SK-N-DZ (cell line): ENCODE measurements around the gene GSN.

ENCODE experiments used
- DNase-seq: peaks from one replicate; pipeline ENCODE4 v3.0.0-alpha.2; 2015; ENCODE audit warnings: low spot score

The GSN gene

DNA sequence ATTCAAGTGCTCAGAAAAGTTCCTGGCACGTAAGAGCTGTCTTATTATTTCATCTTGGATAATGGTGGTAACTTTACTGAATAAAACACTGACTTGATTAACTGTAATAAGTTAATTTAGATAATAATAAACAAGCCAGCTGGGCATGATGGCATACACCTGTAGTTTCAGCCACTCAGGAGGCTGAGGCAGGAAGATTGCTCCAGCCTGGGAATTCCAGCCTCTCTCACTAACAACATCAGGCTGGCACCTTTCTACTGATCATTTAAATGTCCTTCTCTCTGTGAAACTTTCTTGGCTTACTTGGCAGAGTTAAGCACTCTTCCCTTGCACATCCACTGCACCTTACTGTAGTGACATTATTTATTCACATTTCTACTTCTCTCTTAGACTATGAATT is 82.1 kb downstream of the GSN start:
- DNase-seq: no peak

- no peak for DNase-seq
These were observed 83.1 kb downstream of the GSN start for GRCh38 chr9:121350993-121351561.

GRCh38 chr9:121353241-121354061 is 85.5 kb downstream of the GSN start:
- no peak for DNase-seq

DNA sequence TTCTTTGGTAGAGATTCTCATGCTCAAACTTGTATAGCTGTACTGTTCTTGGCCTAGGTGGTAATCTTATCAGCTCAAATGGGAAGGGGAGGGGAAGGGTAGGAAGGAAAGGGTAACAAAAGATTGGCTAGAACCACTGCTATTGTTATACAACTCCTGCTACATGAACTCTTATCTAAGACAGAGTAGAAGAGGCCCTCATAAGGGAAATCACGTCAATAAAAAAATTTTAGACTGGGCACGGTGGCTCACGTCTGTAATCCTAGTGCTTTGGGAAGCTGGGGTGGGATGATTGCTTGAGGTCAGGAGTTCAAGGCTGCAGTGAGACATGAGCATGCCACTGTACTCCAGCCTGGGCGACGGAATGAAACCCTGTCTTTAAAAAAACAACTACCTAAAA is 86.2 kb downstream of the GSN start:
- DNase-seq: no peak

DNA sequence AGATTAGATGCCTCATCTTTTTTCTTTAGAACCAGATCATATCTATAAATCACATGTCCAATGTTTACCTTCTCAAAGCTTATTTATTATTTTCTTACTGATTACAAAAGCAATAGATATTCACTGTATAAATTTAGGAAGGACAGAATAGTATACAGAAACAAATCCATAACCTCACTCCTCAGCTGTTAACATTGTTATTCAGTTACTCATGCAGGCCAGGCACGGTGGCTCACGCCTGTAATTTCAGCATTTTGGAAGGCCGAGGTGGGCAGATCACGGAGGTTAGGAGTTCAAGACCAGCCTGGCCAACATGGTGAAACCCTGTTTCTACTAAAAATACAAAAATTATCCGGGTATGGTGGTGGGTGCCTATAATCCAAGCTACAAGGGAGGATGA is 86.8 kb downstream of the GSN start:
- DNase-seq: no peak

DNA sequence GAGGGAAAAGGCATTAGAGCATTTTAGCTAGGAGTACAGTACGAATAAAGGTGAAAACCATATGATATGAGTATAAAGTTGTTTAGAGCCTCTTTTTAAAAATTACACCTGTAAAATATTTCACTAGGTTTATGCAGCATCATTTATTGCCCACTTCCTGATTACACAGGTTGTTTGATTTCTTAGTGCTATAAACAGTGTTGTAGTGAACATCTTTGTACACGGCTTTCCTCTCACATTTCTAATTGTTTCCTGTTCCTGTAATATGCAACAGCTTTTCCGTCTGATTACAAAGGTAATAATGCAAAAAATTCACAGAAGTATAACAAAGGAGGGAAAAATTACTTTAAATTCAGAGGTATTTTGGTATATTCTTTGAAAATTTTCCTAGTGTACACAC is 89.0 kb downstream of the GSN start:
- DNase-seq: no peak

DNA sequence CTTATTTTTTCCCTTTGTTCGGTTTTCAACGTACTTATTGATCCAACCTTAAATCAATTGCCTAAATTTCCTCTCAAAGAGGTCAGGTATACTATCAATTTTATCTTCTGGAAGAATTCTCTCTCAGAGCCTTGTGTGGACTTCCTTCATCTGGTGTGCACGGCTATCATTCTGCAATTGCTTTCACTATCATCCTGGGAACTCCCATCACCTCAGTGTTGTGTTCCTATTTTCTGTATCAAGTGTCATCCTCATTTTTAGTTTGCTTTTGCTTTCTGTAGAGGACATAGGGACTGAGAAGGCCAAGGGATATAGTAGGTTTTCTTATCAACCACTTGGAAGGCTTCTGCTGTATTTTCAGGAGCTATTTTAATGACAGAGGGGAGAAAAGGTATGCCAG is 90.8 kb downstream of the GSN start:
- DNase-seq: no peak

DNA sequence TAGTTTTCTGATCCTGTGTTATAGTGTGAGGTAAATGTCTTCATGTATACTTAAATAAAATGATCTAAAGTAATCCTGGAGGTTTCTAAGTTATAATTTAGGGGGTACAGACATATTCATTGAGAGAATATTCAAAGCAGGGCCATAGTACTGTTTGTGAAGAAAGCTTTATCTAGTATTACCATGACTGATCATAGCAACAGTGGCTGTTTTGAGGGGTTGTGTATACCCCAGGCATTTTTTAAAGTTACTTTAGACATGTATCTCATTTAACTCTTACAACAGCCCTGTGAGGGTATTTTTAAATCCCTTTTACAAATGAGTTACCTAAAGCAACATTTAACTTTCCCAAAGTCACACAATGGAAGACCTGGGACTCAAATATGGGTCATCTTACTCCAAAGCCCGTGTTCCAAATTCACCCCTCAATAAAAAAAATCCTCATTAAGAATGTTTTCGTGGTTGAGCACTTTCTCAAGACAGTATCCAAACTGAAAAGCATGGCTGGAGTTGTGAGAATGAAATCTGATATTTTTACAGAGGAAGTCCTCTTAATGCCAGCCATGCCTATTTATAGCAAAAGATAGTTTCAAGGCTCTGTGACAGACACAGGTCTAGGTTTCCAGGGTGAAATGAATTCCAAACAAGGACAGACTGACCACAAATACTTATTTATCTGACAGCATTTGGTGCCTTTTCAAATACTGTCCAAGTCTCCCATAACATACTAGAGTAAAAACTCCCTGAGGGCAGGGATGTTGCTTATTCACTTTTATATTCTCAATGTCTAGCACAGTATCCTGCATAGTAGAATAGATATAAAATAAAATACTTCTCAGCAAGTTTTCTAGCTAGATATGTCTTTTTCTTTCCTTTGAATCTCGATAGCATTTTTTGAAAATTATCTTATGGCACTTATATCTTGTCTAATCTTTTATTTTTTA is 91.7 kb downstream of the GSN start:
- no peak for DNase-seq

DNA sequence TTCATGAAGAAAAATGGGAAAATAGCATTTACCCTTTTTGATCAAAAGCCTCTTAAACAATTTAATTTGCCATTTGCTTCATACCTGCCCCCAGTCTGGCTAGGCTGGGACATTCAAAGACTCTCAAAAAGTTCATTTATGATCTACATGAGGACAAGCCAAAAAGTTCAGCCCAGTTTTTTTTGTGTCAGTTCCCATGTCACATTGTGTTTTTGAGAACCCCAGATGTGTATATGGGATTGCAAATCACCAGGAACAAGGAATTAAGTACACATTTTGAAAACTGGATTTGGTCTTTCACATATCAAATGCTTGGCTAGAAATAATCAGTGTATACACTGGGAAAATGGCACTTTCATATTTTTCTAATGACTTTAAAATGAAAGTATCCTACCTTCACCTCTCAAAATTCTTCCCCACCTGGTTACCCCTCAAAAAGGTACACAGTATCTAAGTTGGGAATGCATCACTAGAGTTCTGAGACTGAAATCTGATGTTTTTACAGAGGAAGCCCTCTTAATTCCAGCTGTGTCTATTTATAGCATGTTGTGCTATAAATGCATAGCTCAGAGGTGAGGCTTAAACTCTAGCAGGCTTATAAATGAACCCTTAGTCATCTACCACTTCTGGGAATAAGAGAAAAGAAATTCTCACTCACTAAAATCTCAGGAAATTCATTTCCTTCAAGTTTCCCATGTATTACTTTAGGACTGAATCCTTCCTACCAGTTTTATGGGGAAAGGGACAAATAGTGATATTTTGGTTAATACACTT is 92.8 kb downstream of the GSN start:
- DNase-seq: no peak

DNA sequence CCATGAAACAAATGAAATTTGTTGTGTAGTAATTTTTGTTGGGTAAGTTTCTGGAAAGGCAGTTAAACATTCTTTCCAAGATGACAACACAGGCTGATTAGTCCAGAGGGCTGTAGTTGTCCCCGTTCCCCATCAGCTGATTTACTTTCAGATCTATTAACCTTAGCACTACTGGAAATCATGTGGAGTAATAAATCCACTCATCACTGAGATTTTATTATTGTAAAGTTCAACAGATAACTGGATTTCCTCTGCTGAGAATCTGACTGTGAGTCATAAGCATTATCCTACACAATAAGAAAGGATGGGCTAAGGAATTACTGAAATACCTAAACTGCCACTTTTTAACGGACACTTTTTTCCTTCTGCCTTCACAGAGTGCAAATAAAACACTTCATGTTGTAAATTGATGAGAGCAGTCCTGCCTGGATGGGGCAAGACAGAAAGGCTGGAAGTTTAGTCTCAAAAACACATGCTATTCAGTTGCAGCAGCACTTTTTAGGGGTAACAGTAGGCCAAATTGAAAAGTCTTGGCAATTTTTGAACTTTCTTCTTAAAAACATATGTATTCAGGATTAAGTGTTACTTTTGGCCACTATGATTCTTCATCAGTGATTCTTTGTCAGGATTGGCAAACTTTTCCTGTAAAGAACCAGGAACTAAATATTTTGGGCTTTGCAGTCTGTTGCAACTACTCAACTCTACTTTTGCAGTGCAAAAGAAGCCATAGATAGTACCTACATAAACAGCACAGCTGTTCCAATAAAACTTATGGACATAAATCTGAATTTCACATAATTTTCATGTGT is 95.1 kb downstream of the GSN start:
- no peak for DNase-seq

DNA sequence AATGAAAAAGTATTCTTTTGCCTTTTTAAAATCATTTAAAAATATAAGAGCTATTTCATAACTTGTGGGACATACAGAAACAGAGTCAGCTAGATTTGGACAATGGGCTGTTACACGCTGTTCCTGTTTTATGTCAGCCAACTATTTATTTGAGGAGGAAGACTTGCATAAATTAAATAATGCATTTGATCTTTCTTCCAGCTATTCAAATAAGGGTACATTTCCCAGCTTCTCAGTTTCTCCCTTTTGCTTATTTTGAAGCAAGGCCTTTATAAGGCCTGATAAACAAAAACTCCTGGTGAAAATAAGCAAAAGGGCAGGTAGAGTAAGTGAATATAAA is 95.6 kb downstream of the GSN start:
- DNase-seq: no peak

GRCh38 chr9:121364077-121364476 is 96.1 kb downstream of the GSN start:
- DNase-seq: no peak

DNA sequence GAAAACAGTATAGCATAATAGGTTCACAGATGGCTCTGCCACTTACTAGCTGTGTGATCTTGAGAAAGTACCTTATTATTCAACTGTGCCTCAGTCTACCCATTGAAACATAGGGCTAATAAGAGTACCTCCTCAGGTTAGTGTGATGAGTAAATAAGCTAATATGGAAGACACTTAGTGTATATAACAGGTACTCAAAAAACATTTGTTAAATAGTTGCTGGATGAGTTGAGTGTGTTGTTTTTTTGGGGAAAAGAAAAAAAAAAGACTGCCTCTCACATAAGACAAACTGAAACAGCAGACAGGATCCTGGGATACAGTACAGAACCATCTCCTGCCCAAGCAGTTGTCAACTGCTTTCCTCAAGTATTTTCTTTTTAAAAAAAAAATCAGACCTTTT is 96.9 kb downstream of the GSN start:
- no peak for DNase-seq

DNA sequence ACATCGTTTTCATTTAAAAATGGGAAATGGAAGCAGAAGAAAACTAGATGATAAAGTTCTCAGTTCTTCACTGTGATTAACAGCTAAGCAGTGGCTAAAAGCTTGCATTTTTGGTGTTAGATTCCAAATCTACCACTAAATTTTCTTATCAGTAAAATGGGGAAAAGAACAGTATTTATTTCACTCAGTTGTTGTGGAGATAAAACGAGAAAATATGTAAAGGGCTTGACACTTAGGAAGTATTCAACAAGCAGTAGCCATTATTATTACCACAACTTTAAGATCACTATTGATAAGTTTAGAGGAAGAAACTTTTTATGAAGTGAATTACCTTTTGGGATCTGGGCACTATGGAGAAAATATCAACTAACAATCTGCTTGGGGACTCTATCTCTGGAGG is 97.6 kb downstream of the GSN start:
- no peak for DNase-seq

DNA sequence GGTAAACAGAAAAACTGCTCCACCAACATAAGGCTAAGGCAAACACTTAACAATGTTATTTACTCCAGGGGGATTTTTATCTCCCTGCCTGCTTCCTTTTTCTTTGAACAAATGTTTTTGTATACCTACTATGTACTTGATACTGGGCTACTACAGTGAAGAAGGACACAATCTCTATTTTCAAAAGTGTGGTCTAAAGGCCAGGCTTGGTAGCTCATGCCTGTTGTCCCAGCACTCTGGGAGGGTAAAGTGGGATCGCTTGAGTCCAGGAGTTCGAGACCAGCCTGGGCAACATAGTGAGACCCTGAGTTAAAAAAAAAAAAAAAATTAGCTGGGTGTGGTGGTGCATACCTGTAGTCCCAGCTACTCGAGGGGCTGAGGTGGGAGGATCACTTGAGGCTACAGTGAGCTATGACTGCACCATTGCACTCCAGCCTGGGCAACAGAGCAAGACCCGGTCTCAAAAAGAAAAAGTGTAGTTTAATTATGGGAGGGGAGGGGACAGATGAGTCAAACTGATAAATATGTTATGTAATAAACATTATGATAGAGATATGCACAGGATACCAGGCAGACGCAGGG is 98.7 kb downstream of the GSN start:
- DNase-seq: no peak

- no peak for DNase-seq
These were observed 99.6 kb downstream of the GSN start for GRCh38 chr9:121367306-121368137.

DNA sequence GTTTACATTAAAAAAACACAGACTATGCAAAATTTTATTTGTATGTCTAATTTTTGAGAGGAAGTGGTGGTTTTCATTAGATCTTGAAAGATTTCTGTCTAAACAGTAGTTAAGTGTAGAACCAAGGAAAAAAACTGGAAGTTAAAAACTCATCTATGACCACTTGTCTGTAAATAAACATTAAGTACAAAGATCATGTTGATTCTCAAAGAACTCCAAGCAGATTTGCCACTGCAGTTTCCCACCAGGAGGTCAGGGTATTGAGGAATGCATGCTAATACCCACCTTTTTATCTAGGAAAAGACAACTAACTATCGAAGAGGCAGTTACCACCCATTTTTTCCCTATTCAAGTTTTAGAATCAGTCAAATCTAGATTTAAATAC is 100.2 kb downstream of the GSN start:
- DNase-seq: no peak

DNA sequence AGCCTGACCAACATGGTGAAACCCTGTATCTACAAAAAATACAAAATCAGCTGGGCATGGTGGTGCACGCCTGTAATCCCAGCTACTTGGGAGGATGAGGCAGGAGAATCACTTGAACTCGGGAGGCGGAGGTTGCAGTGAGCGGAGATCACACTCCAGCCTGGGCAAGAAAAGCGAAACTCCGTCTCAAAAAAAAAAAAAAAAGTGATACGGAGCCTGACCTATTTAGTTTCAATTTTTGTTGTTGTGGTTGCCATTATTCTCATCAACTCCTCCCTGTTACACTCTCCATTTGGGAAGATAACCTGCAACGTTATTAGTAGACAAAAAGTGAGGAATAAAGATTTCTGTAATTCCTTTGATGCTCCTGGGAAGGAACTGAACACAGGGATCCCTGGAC is 100.8 kb downstream of the GSN start:
- DNase-seq: no peak

DNA sequence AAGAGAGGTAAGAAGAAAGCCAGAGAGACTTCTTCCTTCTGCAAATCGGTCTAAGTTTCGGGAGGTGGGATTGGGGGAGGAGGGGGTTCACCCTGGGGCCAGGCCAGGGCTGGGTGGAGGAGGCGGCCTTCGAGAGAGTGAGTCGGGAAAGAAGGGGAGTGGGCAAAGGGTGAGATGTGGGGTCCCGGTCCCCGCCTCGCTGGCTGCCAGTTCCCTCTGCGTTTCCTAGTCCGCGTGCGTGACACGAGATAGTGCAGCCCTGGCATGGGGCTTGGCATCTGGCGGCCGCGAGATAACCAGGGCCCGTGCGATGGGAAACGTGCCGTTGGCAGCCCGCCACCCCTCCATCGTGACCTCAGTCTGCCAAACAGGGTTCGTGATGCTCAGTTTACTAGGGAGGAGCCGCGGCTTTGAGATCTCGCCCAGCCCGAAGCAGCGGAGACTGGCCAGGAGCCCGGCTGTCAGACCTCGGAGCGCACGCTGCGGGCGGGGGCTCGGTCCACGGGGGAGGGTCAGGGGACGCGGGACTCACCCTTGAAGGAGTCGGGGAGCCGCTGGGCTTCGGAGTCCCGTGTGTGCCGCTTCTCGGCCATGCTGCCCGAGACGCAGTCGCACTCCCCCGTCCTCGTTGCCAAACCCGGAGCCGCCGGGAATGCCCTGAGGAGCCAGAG is 101.8 kb downstream of the GSN start, which contains the start of gene STOM:
Gene STOM, minus strand, starts transcription at position 656 of the 671 bp plus-strand sequence. Its CDS starts 63 bp downstream, at position 593.
- DNase-seq: no peak
